ENCODE results near the gene ADSS1.

The ADSS1 gene

GRCh38 chr14:104783484-104784217 lies 59.6 kb downstream of the ADSS1 start:
- no peak for DNase-seq (ENCODE audit: low spot score)

DNA sequence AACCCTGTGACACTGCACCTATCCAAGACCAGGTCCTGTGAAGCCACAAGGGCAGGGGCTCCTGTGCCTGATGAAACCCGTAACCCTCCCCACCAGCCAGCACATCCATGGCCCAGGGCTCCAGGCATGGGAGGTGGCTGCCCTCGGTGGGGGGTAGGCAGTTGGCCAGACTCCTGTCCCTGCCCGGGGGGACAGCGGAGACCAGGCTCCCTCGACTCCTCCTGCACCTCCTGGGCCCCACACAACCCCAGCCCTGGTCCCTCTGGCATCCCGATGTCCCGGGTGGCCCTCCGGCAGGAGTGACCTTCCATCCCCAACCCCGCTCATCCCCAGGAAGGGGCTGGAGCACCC lies 60.2 kb downstream of the ADSS1 start:
- no peak for DNase-seq (ENCODE audit: low spot score)

DNA sequence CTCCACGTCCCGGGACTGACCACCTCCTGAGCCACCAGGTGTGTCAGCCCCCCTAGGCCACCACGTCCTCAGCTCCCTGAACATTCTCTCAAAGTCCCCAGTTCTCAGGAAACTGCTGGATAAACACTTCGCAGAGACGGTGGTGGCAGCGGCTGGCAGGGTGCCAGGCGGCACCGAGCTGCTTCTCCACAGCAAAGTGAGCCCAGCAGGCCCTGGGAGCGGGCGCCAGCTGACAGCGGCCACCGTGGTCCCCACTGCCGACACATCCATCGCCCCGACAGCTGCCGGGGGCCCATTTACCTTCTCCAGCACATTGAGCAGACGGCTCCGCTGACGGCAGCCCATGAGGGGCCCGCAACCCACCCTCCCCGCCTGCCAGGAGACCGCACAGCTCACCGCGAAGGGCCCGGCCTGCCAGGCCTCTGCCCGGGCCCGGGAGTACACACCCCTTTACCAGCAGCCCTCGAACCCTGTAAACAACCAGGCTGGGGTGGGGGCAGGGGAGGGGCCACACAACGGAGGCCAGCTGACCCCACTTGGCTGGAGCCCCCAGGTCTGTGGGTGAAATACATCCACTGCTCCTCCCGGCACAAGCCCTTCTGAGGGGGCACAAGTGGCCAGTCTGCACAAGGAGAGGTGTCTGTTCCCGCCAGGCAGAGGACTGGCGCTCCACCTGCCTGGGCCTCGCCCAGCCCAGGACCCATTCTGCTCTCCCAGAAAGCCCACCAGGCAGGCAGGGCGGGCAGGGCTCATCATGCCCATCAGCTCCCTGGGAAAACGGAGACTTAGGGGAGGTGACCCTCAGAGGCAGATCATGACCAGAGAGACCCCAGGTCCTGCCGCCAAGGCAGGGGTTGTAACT lies 61.0 kb downstream of the ADSS1 start:
- no peak for DNase-seq (ENCODE audit: low spot score)

- no peak for DNase-seq (ENCODE audit: low spot score)
Observed at GRCh38 chr14:104785708-104786080, 61.7 kb downstream of the ADSS1 start.

DNA sequence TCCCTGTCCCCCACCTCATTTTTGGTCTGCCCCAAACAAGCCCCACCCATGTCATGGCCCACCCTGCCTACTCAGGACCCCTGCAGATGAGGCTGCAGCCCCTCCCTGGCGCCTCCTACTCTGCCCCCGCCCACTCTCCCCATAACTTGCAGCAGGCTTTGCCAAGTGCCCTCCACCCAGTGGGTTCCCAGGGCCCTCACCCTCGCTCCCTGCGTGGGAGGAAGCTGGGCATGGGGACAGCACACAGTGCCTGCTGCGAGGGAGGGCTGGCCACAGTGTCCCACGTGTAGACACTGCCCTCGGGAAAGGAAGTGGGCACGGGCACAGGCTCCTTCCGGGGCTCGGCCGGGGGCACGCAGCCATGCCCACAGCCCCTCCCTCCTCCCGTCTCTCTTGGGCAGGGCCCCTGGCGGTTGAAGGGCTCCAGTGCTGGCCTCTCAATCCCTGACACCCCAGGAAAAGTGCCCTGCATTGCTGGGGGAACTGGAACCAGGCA lies 62.1 kb downstream of the ADSS1 start:
- DNase-seq (ENCODE audit: low spot score), result no peak

DNA sequence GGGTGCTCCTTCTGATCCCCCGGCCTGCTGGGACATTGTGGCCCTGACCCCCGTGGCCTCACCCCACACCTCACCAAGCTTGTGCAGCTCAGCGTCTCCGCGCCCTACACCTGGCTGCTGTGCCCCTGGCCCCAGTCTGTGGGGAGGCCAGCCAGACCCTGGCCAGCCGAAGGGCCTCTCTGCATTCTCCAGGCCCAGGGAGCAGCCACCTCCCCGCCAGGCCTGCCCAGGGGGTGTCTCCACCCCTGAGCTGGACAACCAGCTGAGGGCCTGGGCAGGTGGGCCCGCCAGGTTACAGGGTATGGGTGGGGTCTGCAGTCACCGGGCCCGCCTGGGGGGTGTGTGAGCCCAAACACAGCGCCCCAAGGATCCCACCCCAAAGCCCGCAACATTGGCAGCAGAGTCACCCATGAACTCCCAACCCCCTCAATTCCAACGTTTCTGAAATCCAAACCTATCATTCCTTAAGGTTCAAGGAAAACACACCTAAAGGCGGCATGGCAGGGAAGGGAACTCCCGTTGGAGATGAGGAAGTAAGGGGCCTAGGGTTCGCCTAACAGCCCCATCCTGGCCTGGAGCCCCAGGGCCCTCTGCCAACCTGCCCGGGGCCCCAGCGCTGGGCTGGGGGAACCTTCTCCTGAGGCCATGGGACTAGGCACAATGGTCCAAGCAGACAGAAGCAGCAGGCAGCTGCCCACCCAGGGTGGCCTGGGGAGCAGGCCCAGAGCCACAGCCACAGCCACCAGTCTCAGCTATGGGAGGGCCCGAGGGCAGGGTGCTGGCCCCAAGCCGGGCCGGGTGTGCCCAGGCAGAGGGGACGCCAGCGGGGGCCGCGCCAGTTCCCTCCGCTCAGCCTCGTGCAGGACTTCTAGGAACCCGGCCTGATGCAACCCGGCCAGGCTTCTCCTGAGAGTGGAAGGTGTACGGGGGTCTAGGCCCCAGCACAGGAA lies 63.0 kb downstream of the ADSS1 start:
- DNase-seq (ENCODE audit: low spot score), result no peak

- no peak for DNase-seq (ENCODE audit: low spot score)
Observed at GRCh38 chr14:104787736-104788135, 63.7 kb downstream of the ADSS1 start.

GRCh38 chr14:104788161-104788818 lies 64.3 kb downstream of the ADSS1 start:
- DNase-seq (ENCODE audit: low spot score), result no peak

DNA sequence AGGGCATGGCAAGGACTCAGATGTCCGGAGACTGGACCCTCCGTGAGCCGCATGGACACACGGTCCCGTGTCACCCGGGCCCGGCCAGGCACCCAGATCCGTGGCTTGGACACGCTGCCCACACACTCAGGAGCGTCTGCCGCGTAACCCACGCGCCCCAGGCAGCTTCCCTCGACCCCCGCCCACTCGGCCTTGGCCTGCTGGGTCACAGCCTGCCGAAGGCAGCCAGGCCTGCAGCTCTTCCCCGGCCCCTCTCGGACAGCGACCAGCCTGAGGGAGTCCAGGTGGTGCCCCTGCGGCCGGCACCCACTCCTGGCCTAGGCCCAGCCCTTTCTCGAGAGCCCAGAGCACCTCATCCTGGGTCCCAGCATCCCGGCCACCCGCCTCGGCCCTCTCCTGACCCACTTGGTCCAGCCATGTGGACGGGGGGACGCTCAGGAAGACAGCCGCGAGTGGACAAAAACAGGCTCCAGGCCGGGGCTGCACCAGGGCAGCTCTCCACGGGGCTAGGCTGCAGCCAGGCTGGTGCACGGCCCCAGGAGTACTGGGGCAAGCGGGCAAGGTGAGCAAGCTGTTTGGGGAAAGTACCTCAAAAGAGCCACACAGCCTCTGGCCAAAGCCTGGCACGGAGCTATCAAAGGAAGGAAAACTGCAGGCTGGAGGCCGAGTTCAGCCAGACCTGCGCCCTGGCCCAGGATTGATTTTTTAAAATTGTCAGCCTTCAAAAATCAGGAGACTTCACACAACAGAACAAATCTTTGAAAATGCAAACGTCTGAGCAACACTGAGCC lies 65.0 kb downstream of the ADSS1 start:
- no peak for DNase-seq (ENCODE audit: low spot score)

- DNase-seq (ENCODE audit: low spot score), result no peak
Observed at GRCh38 chr14:104789752-104790743, 66.0 kb downstream of the ADSS1 start.

DNA sequence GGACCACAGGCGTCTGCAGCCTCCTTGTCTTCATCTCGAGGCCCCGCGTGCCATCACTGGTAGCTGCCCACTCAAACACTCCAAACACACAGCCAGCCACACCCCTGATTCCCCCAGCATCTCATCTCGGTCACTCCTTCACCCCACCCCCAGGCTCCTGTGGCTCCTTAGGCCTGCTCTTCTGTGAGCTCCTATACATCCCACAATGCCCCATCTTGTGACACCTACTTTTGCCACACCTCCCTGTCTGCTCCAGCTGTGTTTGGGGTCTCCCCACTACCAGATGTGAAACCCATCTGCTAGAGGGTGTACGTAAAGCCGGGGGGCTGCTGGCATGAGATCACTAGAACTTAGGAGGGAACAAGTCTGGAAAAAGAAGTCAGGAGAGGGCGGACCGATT lies 67.4 kb downstream of the ADSS1 start:
- DNase-seq (ENCODE audit: low spot score), result no peak

DNA sequence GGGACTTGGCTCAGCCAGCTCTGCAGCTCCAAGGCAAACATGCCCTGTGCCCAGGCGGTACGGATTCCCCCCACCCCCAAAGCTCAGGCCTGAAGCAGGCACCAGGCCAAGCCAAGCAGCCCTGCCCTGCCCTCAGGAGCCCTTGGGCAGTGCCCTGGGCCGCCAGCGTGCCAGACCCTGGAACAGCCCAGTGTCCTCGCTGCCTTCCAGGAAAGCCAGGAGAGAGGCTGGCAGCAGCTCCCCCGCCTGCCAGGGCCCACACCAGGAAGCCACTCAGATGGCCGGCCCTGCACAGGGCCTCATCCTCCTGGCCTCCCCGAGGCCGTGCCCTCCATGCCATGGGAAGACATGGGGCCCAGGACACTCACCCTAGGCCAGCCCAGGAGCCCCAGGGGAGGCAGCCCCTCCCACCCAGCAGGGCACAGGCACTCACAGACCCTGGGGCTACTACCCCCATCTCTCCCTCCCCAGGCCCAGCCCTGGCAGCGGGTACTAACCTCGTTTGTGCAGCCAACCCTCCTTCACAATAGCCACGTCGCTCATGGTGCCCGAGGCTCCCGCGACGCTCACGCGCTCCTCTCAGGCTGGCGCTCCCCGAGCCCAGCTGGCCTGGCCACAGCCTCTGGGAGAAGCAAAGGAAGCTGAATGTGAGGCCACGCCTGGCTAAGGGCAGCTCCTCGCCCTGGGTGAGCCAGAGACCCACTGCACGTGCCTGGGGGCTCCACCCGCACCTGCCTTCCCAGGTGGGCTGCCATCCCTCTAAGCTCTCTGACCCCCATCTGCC lies 68.3 kb downstream of the ADSS1 start:
- DNase-seq (ENCODE audit: low spot score), result no peak

DNA sequence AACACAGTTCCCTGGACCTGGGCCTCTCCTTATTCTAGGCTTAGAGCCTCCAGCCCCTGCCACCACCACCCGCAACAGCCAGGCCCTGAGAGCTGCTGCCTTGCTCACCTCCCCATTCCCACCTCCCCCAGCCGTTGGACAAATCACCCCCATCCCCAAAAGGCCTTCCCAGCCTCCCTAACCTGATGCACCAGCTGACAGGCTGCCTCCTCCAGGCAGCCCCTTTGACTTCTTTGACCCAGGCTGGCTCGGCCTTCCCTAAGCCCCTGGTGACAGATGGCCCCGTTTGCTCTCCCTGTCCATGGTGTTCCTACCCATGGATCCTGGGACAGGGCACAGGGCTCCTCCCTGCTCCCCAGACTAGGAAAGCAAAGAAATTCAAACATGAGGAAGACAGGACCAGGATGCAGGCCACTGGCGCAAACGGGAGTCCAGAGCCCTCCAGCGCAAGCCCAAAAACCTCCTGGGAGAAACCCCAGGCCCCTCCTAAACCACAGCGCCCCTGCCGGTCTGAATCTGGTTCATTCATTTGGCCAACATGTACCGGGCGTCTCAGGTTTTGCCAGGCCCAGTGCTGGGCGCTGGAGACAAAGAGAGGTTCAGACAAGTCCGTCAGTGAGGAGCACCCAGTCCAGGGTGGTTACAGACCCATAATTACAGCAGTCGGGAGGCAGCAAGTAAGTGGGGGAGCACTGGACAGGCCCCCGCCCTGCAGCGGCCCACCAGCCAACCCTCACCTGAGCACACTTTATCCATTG lies 69.1 kb downstream of the ADSS1 start:
- no peak for DNase-seq (ENCODE audit: low spot score)

DNA sequence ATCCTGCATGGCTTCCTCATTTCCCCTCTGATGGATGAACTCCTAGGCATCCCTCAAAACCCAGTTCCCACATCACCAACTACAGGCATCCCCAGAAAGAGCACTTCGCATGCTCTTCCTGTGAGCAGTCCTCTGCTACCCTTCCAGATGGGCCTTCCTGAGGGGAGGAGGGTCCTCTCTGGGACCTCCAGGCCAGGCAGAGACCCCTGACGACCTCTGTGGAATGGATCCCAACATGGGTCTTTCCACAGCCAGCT lies 69.6 kb downstream of the ADSS1 start:
- DNase-seq (ENCODE audit: low spot score), result no peak

GRCh38 chr14:104794099-104794498 lies 70.1 kb downstream of the ADSS1 start:
- peak; percentile 45 for DNase-seq (ENCODE audit: low spot score)

GRCh38 chr14:104794631-104794992 lies 70.6 kb downstream of the ADSS1 start:
- DNase-seq (ENCODE audit: low spot score), result peak; percentile 61

DNA sequence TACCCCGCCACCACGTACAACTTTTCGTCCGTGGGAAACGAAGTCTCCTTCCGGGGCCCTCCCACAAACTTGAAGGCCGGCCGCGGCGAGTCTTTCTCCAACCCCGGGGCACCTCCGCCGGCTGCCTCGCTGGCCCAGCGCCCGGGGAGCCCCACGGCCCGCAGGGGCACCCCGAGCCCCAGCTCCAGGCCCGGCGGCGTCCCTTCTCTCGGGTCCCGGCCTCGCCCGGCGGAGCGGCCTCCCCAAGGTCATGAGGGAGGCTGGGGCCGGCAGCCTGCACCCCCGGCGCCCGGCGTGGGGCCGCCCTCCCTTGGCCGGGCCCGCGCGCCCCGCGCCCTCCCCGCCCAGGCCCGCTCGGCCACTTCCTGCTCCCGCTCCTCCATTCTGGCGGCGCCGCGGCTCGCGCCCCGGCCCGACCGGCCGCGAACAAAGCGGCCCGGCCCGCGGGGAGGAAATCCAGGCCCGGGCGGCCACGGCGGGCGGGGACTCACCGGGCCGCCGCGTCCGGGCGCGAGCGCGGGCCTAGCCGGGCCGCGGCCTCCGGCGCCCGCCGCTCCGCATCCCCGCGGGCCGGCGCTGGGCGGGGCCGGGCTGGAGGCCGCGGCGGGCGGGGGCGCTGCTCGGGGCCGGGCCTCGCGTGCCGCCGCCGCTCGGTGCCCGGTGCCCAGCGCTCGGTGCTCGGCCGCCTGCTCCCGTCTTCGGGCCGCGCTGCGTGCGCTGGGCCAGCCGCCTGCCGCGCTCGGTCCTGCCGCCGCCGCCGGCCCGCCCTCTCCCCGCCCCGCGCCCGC lies 71.2 kb downstream of the ADSS1 start, which contains the start of gene AKT1:
TSS of gene AKT1 (minus strand) at position 756 of the 788 bp plus-strand sequence. CDS start 3,105 bp downstream, outside the sequence.
- DNase-seq (ENCODE audit: low spot score), result peak; percentile 42
